ENCODE data around the gene ITGB3. TPM values are rescaled to one million over a fixed set of nuclear protein-coding genes. Genes with fewer than 3 reads are reported as not detected.
A peak's percentile ranks its signal among the peaks of the same experiment; 100 is the strongest.

Gene ITGB3
- total and polyA plus RNA-seq, 9 of the 15 experiments (the other 6 are each of a cell fraction or from before 2014, with no cell fraction given): 0.08 to 2.6 (median 0.62) TPM; not detected in 1

GRCh38 chr17:47323382-47324223, 70.0 kb downstream of the ITGB3 start, which contains the start of gene EFCAB13 (continued):
- TF ChIP-seq HES1 (IDR thresholded peaks at IDR 0.05; ENCODE audit: low read depth) (no peak), MXD1 (CRISPR knock-in tag; IDR thresholded peaks at IDR 0.05; ENCODE audit: borderline replicate concordance, poor library complexity, severe bottlenecking) (no peak), TEAD1 (CRISPR knock-in tag; IDR thresholded peaks at IDR 0.05) (peak in 1 of 2 experiments; percentile 92; a peak in 2 of 4 replicates), HBP1 (CRISPR knock-in tag; IDR thresholded peaks at IDR 0.05) (peak; percentile 67; the same call in 1 of the 2 replicates), ZBTB1 (CRISPR knock-in tag; IDR thresholded peaks at IDR 0.05; ENCODE audit: borderline replicate concordance, low read depth) (peak; percentile 25; the same call in 1 of the 2 replicates), TARDBP (IDR thresholded peaks at IDR 0.05) (no peak), ZNF143 (CRISPR knock-in tag; IDR thresholded peaks at IDR 0.05) (peak; percentile 59), NR2C2 (CRISPR knock-in tag; IDR thresholded peaks at IDR 0.05) (peak; percentile 55; the same call in 1 of the 2 replicates), NR2C2 (tag; IDR thresholded peaks at IDR 0.05) (peak; percentile 70), ZNF507 (tag; conservative IDR thresholded peaks at IDR 0.05) (no peak), GABPB1 (CRISPR knock-in tag; IDR thresholded peaks at IDR 0.05) (peak; percentile 69), SAFB2 (IDR thresholded peaks at IDR 0.05; ENCODE audit: borderline replicate concordance, low read depth, low read length, severe bottlenecking) (no peak), ZKSCAN8 (CRISPR knock-in tag; IDR thresholded peaks at IDR 0.05) (no peak), ZNF586 (CRISPR knock-in tag; conservative IDR thresholded peaks at IDR 0.05) (no peak), MED1 (CRISPR knock-in tag; IDR thresholded peaks at IDR 0.05; ENCODE audit: borderline replicate concordance) (peak; percentile 73; the same call in 1 of the 2 replicates), ZNF589 (CRISPR knock-in tag; IDR thresholded peaks at IDR 0.05; ENCODE audit: low read depth) (peak; percentile 84; the same call in 1 of the 2 replicates), MIER1 (IDR thresholded peaks at IDR 0.05; ENCODE audit: low read depth) (peak; percentile 72), MAFF (IDR thresholded peaks at IDR 0.05; ENCODE audit: low read length) (no peak), ZNF133 (CRISPR knock-in tag; IDR thresholded peaks at IDR 0.05) (no peak), POLR3A (IDR thresholded peaks at IDR 0.05; ENCODE audit: borderline replicate concordance, extremely low read depth, insufficient read depth, insufficient read length) (no peak), YY1 (IDR thresholded peaks at IDR 0.05; ENCODE audit: borderline replicate concordance in 1 of 3, control insufficient read depth in 1 of 3, extremely low read depth in 1 of 3, insufficient read depth in 3 of 3, insufficient read length in 1 of 3, insufficient replicate concordance in 2 of 3, low read depth in 1 of 3, low read length in 2 of 3) (peak in 2 of 3 experiments; percentile 55 to 60), TCF15 (CRISPR knock-in tag; IDR thresholded peaks at IDR 0.05) (no peak), NCOA2 (IDR thresholded peaks at IDR 0.05; ENCODE audit: partially characterized antibody in 2 of 2) (no peak), ZNF165 (CRISPR knock-in tag; IDR thresholded peaks at IDR 0.05; ENCODE audit: borderline replicate concordance) (no peak)
